Pancreas (tissue), 10 donors: ENCODE measurements around the gene SLC25A52. TPM values are rescaled to one million over a fixed set of nuclear protein-coding genes. Genes with fewer than 3 reads are reported as not detected.
"Not testable (repeated sequence)": the region's sequence is repeated elsewhere in the genome, so short reads cannot be mapped to it uniquely, and the experiment has no call there.

ENCODE experiments used
- ATAC-seq, 4 donors: fragments of 200-7000 bp; cut with Tn5 transposase; one replicate each; pipeline versions ENCODE4 v1.8.0 to v1.9.1; 2020; ENCODE audit warnings: mild to moderate bottlenecking in 4 of 4, moderate library complexity in 4 of 4
- DNase-seq, 6 donors: peaks; one replicate each; pipeline ENCODE4 v3.0.0-alpha.2; 2020
- FAIRE-seq: peaks from 2 replicates; lab custom pipeline; 2012; peaks lifted over from hg19 to GRCh38; lab: Jason Lieb, UNC
- H3K27ac ChIP-seq, 4 donors: fragments of 200-600 bp; sonication (generic); 1 replicate in 3 of 4; 2 replicates in 1 of 4; pipeline versions ENCODE4 v1.5.0 to v1.8.0; 2020
- H3K27me3 ChIP-seq, 4 donors: fragments of 200-600 bp; one replicate each; pipeline ENCODE4 v1.8.0; 2021
- H3K36me3 ChIP-seq, 3 donors: fragments of 200-600 bp; sonication (generic) in 1 of 3; one replicate each; pipeline versions ENCODE4 v1.5.0 to v1.8.0; 2020 to 2021
- H3K4me1 ChIP-seq, 3 donors: fragments of 200-600 bp; one replicate each; pipeline ENCODE4 v1.8.0; 2021
- H3K4me3 ChIP-seq, 4 donors: fragments of 200-600 bp; sonication (generic) in 2 of 4; one replicate each; pipeline versions ENCODE4 v1.5.0 to v1.8.0; 2020 to 2021
- H3K9me3 ChIP-seq, 4 donors: fragments of 200-600 bp; one replicate each; pipeline ENCODE4 v1.8.0; 2021
- WGBS, 2 donors: extraction: QIAGEN DNeasy Blood & Tissue Kit; methylation state at CpG; one replicate each; pipeline ENCODE4 v1.1.7; 2013; 5-methylcytosine and 5-hydroxymethylcytosine counted together
- intact Hi-C, 3 donors: fragments of 100-400 bp; cut with DNase I; formaldehyde crosslinking; loops; one replicate each; pipeline versions ENCODE4 v1.11.1 to v1.14.2; 2022
- polyA plus RNA-seq, 2 donors: library from polyadenylated mRNA; stranded (reverse); fragments of 200-250 nt; gene quantifications; one replicate each; pipeline ENCODE4 v1.2.3, GENCODE V29; 2013
- total RNA-seq, 6 donors: library from RNA; stranded (reverse); fragmentation: NEBNext Ultra II Directional in 4 of 6; extraction: Animal tissue kit (Norgen Biotek cat#: 25700) in 4 of 6; gene quantifications; one replicate each; pipeline versions ENCODE4 v1.2.1 to v1.2.4, GENCODE V29; 2021 to 2023
- TF ChIP-seq, protein P1 (sequence below), 4 donors: fragments of 200-600 bp; sonication (generic) in 3 of 4; IDR thresholded peaks; one replicate each; pipeline versions ENCODE4 v1.5.0 to v1.8.0; 2021; ENCODE audit warnings: antibody characterized with exemption in 4 of 4
- donor health status: healthy with polysubstance abuse.
- donor health status: DM: no; HTN: no; CAD: no; lungs with moderate emphysema.
- donor health status: DM: no; HTN: no; CAD: no.
- donor health status: control.
- donor health status: control.
- donor health status: Bipolar disorder and iron deficiency.
- donor health status: DM: yes; HTN: yes; CAD: no.
- donor health status: DM: no; HTN: no; CAD: no.
- donor health status: DM: no; HTN: no; CAD: no.
- donor health status: DM: yes; HTN: yes; CAD: no.

Gene SLC25A52
- total and polyA plus RNA-seq, 8 donors: 0.12 TPM; not detected in 7

GRCh38 chr18:31736630-31737029 lies 24.1 kb downstream of the SLC25A52 start:
- FAIRE-seq (no peak), DNase-seq (no peak), ATAC-seq (peak in 2 of 4 donors; percentile 27 to 34)
- Histone ChIP-seq H3K27me3 (no peaks in the 10 kb centered on the region), H3K4me1 (no peaks in the 10 kb centered on the region), H3K27ac (no peak overlapping the region), H3K9me3 (no peaks in the 10 kb centered on the region), H3K36me3 (no peaks in the 10 kb centered on the region), H3K4me3 (no peak overlapping the region)
- TF ChIP-seq, protein P1, sequence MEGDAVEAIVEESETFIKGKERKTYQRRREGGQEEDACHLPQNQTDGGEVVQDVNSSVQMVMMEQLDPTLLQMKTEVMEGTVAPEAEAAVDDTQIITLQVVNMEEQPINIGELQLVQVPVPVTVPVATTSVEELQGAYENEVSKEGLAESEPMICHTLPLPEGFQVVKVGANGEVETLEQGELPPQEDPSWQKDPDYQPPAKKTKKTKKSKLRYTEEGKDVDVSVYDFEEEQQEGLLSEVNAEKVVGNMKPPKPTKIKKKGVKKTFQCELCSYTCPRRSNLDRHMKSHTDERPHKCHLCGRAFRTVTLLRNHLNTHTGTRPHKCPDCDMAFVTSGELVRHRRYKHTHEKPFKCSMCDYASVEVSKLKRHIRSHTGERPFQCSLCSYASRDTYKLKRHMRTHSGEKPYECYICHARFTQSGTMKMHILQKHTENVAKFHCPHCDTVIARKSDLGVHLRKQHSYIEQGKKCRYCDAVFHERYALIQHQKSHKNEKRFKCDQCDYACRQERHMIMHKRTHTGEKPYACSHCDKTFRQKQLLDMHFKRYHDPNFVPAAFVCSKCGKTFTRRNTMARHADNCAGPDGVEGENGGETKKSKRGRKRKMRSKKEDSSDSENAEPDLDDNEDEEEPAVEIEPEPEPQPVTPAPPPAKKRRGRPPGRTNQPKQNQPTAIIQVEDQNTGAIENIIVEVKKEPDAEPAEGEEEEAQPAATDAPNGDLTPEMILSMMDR (IDR thresholded peaks at IDR 0.05): no peak
- intact Hi-C loops: loop anchor here in 1 of 3 donors (10.0 kb wide), 1 partner anchor 238 kb away; no protein-coding TSS in a partner anchor
- 62 to 92% methylated on average over 2 of the region's 2 CpGs for WGBS, 2 donors

- H3K36me3 ChIP-seq: no peaks in the 10 kb centered on the region
- FAIRE-seq (no peak), DNase-seq (no peak), ATAC-seq (no peak)
- TF ChIP-seq, protein P1 (IDR thresholded peaks at IDR 0.05): no peak
- H3K4me1 ChIP-seq: no peaks in the 10 kb centered on the region
- 52 to 60% methylated on average over 3 of the region's 3 CpGs for WGBS, 2 donors
- no peak overlapping the region for H3K4me3 ChIP-seq
- H3K27ac ChIP-seq: no peak overlapping the region
- no peaks in the 10 kb centered on the region for H3K9me3 ChIP-seq
- intact Hi-C loops: loop anchor here in 1 of 3 donors (10.0 kb wide), 1 partner anchor 243 kb away; no protein-coding TSS in a partner anchor
- no peaks in the 10 kb centered on the region for H3K27me3 ChIP-seq
Measured at GRCh38 chr18:31731628-31732027, 29.1 kb downstream of the SLC25A52 start.

DNA sequence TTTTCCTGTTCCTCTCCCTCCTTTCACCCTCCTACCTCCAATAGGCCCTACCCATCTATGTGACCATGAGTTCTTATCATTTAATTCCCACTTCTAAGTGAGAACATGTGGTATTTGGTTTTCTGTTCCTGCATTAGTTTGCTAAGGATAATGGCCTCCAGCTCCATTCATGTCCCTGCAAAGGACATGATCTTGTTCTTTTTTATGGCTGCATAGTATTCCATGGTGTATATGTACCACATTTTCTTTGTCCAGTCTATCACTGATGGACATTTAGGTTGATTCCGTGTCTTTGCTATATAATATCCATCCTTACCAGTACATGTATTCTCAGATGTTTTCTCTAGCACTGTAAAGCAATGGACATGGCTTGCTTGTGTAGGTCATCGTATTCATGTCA lies 31.5 kb downstream of the SLC25A52 start:
- 76 to 87% methylated on average over 2 of the region's 2 CpGs for WGBS, 2 donors
- H3K27ac ChIP-seq, H3K27me3 ChIP-seq, intact Hi-C loops, H3K4me3 ChIP-seq, H3K36me3 ChIP-seq, DNase-seq, H3K9me3 ChIP-seq, FAIRE-seq, H3K4me1 ChIP-seq, ATAC-seq: not testable (repeated sequence)

GRCh38 chr18:31723990-31724711 lies 36.5 kb downstream of the SLC25A52 start:
- no peaks in the 10 kb centered on the region for H3K27me3 ChIP-seq
- intact Hi-C loops: no loop called here
- H3K9me3 ChIP-seq: no peaks in the 10 kb centered on the region
- TF ChIP-seq, protein P1 (IDR thresholded peaks at IDR 0.05): no peak
- H3K36me3 ChIP-seq: no peaks in the 10 kb centered on the region
- ATAC-seq (peak; percentile 72 to 79 (median 76)), DNase-seq (peak; percentile 9 to 79 (median 36)), FAIRE-seq (no peak)
- peak overlapping the region; percentile 30 to 57 (median 49) for H3K4me3 ChIP-seq
- H3K27ac ChIP-seq: no peak overlapping the region
- no peaks in the 10 kb centered on the region for H3K4me1 ChIP-seq
- whole genome bisulfite sequencing, 2 donors: 4 to 5% methylated on average over 41 to 43 of the region's 43 CpGs

GRCh38 chr18:31723639-31723989 lies 37.1 kb downstream of the SLC25A52 start:
- no peak for DNase-seq
- Histone ChIP-seq H3K36me3 (no peaks in the 10 kb centered on the region), H3K27me3 (no peaks in the 10 kb centered on the region), H3K4me3 (peak overlapping the region; percentile 30 to 57 (median 49)), H3K27ac (no peak overlapping the region), H3K4me1 (no peaks in the 10 kb centered on the region), H3K9me3 (no peaks in the 10 kb centered on the region)
- no peak for FAIRE-seq
- 53 to 55% methylated on average over 7 of the region's 7 CpGs for WGBS, 2 donors
- TF ChIP-seq, protein P1 (IDR thresholded peaks at IDR 0.05): no peak
- intact Hi-C loops: no loop called here
- ATAC-seq: peak in 3 of 4 donors; percentile 16 to 35 (median 26)
